Measurements from ENCODE around the gene USP25.

- no peak for TF ChIP-seq CTCF (IDR thresholded peaks at IDR 0.05)
- TF ChIP-seq ARID4B (CRISPR knock-in tag; IDR thresholded peaks at IDR 0.05; ENCODE audit: borderline replicate concordance), result no peak
- no peak for TF ChIP-seq ZNF671 (CRISPR knock-in tag; IDR thresholded peaks at IDR 0.05)
- TF ChIP-seq NR2C2 (CRISPR knock-in tag; IDR thresholded peaks at IDR 0.05), result no peak
- TF ChIP-seq TP53 (CRISPR knock-in tag; IDR thresholded peaks at IDR 0.05), result no peak
- TF ChIP-seq E2F5 (CRISPR knock-in tag; IDR thresholded peaks at IDR 0.05), result no peak
- no peak for TF ChIP-seq CREB1 (CRISPR knock-in tag; IDR thresholded peaks at IDR 0.05)
- no peak for TF ChIP-seq ZNF121 (CRISPR knock-in tag; IDR thresholded peaks at IDR 0.05)
- no peak for TF ChIP-seq ZNF138 (CRISPR knock-in tag; conservative IDR thresholded peaks at IDR 0.05)
- TF ChIP-seq TEAD4 (CRISPR knock-in tag; IDR thresholded peaks at IDR 0.05), result no peak
- TF ChIP-seq ZNF317 (CRISPR knock-in tag; IDR thresholded peaks at IDR 0.05; ENCODE audit: borderline replicate concordance, low read depth), result no peak
Measured at GRCh38 chr21:15904389-15904788, 174.6 kb downstream of the USP25 start.
